ENCODE measurements around the gene KLRD1.
"Not testable (repeated sequence)": the region's sequence is repeated elsewhere in the genome, so short reads cannot be mapped to it uniquely, and the experiment has no call there.

Gene KLRD1, protein sequence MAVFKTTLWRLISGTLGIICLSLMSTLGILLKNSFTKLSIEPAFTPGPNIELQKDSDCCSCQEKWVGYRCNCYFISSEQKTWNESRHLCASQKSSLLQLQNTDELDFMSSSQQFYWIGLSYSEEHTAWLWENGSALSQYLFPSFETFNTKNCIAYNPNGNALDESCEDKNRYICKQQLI

DNA sequence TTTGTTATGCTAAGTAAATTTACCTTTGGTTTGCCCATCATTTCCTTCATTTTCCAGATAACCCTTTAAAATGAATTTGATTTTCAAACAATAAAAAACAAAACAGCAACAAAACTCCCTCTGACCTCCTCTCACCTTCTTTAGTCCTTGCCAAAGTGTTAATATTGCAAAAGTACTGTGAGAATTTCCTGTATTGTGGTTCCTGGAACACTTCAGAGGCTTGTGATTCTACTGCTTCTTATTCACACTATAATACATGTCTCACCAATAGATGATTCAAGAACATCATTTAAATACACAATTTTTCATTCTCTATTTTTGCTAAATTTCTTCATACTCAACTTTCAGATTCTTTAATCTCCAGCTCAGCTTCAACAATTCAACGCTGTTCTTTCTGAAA lies at the start of gene KLRD1:
Gene KLRD1, plus strand, starts transcription at position 241 of the 400 bp plus-strand sequence. CDS start 208 bp downstream, outside the sequence.
- DNase-seq (ENCODE audit: low read depth in 2 of 2): no peak

DNA sequence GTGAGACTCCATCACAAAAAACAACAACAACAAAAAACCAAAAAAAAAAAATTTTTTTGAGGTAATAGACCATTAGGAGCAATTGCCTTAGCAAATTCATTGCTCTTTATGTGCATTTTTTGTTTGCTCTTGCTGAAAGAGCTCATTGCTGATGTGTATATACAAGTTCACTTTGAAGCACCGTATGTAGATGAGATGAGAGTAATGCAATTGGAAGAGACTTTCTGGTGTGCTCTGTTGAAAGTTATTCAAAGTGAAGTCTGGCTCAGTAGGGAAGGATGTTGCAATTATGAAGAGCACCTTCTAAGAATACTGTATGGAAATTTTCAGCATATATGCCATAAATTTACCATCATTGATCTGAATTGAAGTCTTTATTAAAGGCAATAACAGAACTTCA lies 46.7 kb upstream of the KLRD1 start:
- no peak for DNase-seq (ENCODE audit: low read depth in 2 of 2)

DNA sequence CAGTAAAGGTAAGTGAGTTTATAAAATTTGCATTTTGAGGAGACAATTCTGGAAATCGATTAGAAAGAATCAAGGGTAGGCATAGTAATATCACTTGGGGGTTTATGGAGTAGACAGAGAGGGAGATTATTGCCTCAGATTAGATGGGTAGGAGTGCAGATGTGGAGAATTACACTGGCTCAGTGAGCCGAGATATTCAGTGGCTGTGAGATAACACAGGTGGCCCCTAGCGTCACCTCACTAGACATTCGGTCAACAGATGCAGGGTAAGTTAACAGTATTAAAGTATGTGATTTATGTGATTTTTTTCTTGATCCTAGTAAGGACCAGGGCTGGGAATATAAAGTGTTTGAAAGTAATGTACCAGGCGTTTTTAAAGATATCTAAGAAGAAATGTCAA lies 39.6 kb upstream of the KLRD1 start:
- no peak for DNase-seq (ENCODE audit: low read depth in 2 of 2)

DNA sequence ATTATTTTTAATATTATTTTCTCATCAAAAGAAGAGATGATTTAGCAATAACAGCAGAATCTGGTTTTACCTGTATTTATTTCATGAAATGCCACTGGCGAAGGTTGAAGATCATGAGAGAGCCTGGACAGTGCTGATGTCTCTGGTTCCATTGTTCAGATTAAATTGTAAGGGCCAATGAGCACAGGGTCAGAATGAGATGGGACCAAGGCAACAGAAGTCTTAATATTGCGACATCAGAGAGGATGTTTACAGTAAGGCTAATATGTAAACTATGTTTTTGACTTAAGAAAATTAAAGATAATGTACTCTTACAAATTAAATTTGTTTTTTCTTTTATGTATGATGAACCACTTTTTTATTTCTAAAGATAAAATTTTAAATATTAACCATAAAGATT lies 35.2 kb upstream of the KLRD1 start:
- DNase-seq (ENCODE audit: low read depth in 2 of 2): no peak

DNA sequence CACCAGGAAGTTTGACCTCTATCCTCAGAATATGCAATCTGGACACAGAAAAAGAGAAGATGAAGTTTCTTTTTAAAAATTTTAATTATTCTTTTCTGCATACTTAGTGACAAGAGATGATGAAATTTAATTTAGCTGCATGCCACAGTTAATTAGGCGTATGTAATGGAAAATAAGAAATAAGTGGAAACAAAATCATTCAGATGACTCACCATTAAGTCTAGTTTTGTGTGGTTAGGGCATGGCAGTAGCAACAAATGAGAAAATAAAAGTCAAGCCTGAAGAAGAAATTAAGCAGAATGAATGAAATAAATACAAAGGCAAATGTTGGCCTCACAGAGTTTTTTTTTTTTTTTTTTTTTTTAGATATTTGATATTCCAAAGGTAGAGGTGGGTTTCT lies 30.9 kb upstream of the KLRD1 start:
- DNase-seq (ENCODE audit: low read depth in 2 of 2): no peak

DNA sequence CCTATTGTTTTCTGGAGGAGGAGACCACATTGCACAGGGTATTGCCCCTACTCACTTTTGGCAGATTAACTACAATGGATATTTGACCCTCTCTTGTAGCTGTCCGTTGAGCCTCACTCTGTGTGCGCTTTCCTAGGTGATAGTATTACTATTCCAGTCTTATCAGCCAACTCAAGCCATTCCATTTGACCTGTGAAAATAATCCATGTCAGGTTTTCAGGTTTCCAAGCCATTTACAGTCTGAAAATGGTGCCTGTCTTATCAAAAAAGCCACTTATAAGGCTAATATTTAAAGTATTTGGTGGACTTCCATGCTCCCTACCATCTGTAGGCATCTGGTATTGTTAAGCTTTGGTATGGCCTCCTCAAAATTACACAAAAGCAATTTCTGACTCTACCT lies 29.6 kb upstream of the KLRD1 start:
- no peak for DNase-seq (ENCODE audit: low read depth in 2 of 2)

DNA sequence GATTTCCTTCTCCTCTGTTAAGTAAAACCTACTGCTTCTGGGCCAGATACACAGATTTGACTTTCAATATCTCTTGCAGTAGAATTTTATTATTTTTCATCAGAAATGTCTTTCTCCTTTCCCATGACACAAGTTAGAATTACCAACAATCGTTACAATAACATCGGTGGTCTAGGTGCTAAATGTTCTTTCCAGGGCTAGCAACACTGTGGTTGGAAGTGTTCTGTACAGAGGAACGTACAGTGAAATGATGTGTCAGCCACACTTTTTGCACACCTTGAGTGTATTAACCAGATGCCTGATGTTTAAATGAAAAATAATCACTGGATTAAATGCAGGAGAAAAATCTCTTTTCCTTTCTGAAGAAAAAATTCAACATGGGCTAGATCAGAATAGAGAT lies 27.7 kb upstream of the KLRD1 start:
- DNase-seq (ENCODE audit: low read depth in 2 of 2): no peak

DNA sequence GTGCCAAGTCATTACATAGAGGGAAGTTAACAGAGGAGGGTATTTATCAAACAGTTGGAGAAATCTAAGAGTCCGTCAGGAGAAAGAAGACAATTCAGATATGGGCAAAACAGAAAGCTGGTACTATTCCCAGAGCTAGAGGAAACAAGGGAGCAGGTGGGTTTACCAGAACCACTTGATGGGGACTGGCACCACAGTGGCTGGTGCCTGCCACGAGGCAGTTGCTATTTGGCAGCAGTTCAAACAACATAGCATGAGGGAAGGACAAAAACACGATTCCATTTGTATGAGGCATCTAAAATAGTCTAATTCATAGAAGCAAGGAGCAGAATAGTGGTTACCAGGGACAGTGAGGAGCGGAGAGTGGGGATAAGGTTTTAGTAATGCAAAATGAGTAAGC lies 24.6 kb upstream of the KLRD1 start:
- DNase-seq (ENCODE audit: low read depth in 2 of 2): no peak

DNA sequence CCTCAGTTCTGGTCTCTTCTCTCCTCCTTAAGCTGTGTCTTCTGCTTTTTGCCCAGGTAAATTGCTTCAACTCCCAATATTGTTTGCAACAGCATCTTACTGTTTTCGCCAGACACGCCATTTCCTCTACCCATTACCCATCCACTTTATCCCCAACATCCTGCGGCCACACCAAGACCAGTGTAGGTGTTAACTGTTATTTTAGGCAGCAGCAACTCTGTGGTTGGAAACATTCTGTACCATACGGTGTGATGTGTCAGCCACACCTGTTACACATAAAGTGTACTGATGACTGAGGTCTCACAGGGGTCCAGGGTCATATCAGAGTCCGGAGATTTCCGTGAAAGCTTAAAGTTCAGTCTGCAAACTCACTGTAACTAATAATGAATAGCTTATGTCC lies 21.8 kb upstream of the KLRD1 start:
- DNase-seq (ENCODE audit: low read depth in 2 of 2): no peak

DNA sequence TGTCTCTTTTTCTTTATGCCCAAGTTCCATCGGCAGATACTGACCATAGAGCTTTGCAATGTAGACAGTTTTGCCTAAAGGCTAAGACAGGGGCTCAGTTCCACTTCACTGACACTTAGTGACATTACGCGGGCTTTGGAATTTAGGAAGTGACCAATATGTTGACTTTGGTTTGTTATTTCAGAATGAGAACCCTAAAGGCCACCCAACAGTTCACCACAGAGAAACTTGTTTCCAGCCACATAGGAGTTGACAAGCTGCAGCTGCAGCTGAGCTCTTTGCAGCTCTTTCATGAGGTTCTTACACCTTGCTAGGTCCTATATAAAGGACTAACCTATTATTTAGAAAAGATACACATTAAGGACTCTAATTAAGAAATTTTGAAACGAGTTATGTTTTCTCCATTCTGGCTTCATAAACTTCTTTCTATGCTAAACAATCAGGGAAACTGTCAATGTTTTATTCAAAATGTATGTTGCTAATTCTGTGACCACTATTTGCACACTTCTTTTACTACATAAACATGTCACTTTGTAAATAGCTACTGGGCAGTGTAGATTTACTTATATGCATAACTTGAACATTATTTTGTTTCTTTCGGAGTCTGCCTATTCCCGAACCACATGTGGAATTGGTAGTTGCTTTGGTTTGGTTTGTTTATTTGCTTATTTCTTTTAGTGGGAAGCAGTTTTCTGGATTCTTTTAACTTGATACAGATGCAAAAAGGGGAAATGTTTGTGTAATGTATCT lies 18.5 kb upstream of the KLRD1 start:
- DNase-seq (ENCODE audit: low read depth in 2 of 2): no peak

DNA sequence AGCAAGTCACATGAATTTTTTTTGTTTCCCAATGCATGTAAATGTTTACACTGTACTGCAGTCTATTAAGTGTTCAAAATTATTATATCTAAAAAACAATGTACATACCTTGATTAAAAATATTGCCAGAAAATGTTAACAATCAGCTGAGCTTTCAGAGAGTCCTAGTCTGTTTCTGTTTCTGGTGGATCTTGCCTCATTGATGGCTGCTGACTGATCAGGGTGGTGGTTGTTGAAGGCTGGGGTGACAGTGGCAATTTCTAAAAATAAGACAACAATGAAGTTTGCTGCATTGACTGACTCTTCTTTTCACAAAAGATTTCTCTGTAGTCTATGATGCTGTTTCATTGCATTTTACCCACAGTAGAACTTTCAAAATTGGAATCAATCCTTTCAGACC lies 16.6 kb upstream of the KLRD1 start:
- DNase-seq (ENCODE audit: low read depth in 2 of 2): no peak

DNA sequence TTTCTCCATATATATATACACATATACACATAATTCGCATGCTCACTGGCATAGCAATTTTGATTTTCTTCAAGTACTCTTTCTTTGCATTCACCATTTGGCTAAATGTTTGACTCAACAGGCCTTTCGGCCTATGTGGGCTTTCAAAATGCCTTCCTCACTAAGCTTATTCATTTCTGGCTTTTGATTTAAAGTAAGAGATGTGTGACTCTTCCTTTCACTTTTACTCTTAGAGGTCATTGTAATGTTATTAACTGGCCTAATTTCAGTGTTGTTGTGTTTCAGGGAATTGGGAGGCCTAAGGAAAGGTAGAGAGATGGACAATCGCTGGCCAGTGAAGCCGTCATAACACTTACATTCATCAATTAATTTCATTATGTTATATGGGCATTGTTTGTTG lies 14.5 kb upstream of the KLRD1 start:
- no peak for DNase-seq (ENCODE audit: low read depth in 2 of 2)

DNA sequence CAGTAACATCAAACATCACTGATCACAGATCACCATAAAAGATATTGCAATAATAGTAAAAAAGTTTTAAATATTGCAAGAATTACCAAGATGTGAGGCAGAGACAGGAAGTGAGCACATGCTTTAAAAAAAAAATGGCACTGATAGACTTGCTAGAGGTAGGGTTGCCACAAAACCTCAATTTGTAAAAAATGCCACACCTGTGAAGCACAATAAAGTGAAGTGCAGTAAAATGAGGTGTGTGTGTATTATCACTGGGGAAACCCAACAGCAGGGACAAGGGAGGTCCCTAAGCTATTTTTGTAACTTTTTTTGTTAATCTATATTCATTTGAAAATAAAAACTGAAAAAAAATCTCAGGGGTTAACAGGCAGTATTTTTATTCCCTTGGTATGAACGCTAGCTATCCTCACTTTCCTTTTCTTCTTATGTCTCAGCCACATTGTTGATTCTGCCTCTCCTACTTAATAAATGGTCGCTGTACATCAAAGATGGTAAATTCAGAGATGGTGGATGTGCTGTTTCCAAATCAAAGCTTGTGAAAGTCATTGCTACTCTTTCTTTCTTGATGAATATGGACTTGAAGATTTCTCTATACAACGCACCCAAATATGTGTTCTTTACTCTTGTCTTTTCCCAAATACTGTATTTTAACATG lies 14.0 kb upstream of the KLRD1 start:
- DNase-seq (ENCODE audit: low read depth in 2 of 2): no peak

DNA sequence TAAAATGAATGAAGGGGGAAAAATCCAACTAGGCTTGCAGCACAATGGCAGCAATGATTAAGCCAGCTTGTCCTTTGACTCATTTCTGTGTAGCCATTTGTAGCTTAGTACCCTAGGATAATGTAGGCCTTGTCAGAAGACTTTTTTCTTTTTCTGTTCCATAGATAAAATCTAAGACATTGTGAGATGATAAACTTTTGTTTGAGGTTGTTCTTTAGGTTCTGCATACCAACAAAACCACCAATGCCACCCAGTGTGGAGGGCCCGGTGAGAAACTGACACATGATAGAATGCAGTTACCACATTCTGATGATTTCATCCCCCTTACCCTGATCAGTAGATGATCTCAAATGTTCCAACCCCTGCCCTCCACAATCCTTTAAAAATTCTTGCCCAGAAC lies 6.6 kb upstream of the KLRD1 start:
- peak in 1 of 2 experiments; percentile 7 for DNase-seq (ENCODE audit: low read depth in 2 of 2)

DNA sequence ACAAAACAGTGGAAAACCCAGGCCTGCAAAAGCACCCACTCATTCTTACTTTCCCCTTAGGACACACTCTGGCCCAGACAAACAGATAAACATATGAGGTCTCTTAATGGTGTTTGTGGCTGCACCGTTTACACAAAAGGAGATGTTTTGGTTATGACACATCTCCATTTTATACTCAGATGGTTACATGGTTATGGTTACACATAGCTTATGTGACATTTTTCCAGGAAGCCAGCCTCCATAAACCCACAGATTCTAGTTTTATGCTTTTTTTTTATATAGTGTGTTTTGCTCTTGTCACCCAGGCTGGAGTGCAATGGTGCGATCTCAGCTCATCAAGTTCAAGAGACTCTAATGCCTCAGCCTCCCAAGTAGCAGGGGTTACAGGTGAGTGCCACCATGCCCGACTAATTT lies 3.5 kb upstream of the KLRD1 start:
- peak in 1 of 2 experiments; percentile 23 for DNase-seq (ENCODE audit: low read depth in 2 of 2)

DNA sequence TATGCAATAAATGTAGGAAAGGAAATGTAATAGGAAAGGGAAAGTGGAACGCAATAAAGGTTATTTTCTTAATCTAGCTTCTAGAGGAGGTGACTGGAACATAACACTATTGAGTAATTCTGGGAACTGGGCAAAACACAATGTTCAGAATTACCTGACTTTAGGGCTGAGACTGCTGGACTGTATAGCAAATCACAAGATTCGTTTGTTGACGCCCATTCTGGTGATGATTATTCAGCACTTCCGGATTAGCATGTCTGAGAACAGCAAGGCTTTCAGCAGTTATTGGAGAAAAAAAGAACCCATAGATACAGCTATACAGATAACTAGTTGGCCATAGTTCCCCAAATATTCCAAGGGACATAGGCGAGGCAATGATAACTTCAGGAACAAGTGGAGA lies 2.3 kb upstream of the KLRD1 start:
- DNase-seq (ENCODE audit: low read depth in 2 of 2): no peak

DNA sequence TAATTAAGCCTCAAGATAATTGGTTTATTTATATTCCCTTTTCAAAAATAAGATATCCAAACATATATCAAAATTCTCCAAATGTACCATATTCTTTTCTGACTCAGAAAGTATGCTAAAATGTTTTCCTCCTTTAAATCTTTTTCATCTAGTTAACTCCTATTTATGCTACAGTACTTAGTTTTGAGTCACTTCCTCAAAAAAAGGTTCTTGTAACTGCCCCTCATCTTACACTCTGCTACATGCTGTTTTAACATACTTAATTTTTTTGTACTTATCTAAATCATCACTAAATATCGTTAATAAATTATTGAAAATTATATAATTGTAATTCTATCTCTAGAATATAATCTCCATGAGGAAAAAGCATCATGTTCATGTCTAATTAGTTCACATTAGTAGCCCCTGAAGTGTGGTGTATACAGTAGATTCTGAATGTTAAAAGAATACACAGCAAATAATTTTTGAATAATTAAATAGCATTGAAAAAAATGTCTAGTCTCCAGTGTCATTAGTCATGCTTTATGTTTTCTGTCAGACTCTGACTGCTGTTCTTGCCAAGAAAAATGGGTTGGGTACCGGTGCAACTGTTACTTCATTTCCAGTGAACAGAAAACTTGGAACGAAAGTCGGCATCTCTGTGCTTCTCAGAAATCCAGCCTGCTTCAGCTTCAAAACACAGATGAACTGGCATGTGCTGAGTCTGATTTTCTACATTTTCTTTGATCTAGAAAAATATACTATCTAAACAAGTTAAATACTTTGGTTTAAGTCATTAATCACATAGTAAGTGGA lies 3.5 kb downstream of the KLRD1 start:
- no peak for DNase-seq (ENCODE audit: low read depth in 2 of 2)

DNA sequence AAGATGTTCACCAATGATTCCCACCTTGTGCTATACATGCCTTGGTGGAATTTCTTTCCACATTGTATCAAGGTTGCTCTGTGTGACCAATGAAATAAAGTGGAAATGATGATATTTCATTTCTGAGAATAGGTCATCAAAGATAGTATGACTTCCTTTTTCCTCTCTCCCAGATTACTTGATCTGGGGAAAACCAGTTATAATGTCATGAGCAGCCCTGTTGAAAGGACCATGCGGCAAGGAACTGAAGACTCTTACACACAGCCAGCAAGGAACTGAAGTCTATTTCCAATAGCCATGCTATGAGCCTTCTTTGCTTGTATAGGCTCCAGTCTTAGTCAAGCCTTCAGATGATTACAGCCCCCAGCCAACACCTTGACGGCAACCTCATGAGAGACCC lies 11.7 kb downstream of the KLRD1 start:
- DNase-seq (ENCODE audit: low read depth in 2 of 2): no peak

DNA sequence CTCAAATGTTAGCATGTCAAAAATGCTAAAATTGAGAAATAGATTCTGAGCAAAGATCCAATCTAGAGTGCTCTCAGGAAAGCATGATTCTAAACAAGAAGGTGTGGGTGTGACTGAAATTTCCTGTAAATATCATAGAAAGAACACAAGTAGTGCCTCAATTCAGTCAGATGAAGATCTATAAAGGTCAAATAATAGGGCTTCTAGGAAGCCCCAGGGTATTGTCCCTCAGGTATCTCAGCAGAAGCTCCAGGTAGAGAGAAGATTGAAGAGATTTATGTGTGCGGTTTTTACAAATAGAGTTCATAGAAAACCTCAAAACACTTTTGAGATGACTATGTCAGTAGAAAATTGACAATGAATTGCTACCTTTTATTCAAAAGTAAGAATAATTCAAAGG lies 13.0 kb downstream of the KLRD1 start:
- DNase-seq (ENCODE audit: low read depth in 2 of 2): no peak

DNA sequence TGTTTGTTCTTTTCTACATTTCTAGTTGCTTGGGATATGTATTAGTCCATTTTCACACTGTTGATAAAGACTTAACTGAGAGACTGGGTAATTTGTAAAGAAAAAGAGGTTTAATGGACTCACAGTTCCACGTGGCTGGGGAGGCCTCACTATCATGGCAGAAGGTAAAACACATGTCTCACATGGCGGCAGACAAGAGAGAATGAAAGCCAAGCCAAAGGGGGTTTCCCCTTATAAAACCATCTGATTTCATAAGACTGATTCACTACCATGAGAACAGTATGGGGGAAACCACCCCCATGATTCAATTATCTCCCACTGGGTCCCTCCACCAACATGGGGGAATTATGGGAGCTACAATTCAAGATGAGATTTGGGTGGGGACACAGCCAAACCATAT lies 21.0 kb downstream of the KLRD1 start:
- DNase-seq (ENCODE audit: low read depth in 2 of 2): peak in 1 of 2 experiments; percentile 8

DNA sequence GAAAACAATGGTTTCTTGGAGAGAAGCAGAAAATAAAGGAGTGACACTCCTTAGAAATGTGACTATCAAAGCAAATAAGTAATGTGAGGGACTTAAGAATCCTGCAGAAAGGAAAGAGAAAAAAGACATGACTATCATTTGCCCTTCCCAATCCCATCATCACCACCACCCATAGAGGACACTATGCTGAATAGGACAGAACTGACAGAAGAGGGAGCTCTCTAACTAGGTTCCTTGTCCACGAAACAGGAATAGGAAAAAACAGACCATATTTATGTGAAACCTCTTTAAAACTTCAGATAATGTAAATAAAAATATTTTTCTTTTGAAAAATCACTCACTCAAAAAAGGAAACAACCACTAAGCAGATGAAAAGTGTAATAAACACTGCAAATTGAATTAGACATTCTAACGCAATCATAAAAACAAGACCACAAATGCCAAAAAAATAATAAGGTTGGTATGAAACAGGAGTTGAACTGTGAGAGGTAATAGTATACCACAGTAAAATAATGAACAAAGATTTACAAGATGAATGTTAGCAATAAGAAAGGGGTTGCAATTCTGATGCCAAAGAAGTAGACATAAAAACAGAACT lies 24.1 kb downstream of the KLRD1 start:
- DNase-seq (ENCODE audit: low read depth in 2 of 2): no peak

DNA sequence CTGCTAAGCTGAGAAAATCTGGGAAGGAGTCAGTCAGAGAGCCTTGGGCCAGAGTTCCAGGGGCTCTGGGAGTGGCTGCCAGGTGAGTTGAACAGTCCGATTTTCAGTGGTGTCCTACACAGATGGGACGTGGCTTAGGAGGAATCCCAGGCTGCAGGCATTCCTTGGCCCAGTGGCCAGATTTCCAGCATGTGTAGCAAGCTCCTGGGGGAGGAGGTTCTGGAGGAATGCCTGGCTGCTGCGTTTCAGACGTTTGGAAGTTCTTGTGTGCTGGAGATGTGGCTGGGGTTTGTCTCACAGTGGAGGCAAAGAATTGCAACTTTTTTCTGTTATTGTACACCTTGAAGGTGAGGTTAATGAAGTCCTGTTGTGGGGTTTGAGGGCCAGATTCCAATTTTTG lies 28.5 kb downstream of the KLRD1 start:
- DNase-seq (ENCODE audit: low read depth in 2 of 2): not testable (repeated sequence)

All from stimulated activated CD4-positive, alpha-beta T cell treated with anti-CD3 and anti-CD28 coated beads, Interleukin-12 subunit alpha, Interleukin-12 subunit beta, amount 100 ng/mL, for 24 hours (primary cell).